Activated B cell treated with CpG ODN at 0.5 μM for 24 hours (primary cell): ENCODE data around the gene PXK. TPM values are rescaled to one million over a fixed set of nuclear protein-coding genes. Genes with fewer than 3 reads are reported as not detected.
A peak's percentile ranks its signal among the peaks of the same experiment; 100 is the strongest.

Source experiments
- ATAC-seq: fragments of 200-7000 bp; cut with Tn5 transposase; one replicate; pipeline ENCODE4 v1.10.0; 2021; ENCODE audit warnings: low read depth, mild to moderate bottlenecking, moderate library complexity
- CTCF ChIA-PET: fragments of 350-600 bp; sonication (Branson Sonifier 250); formaldehyde crosslinking; loops from one replicate; lab custom pipeline; 2021; ENCODE audit warnings: antibody characterized with exemption; lab: Charles Lee
- POLR2A ChIA-PET: fragments of 350-600 bp; sonication (Branson Sonifier 250); formaldehyde crosslinking; loops from one replicate; lab custom pipeline; 2021; ENCODE audit warnings: antibody characterized with exemption; lab: Charles Lee
- DNase-seq: peaks from one replicate; pipeline ENCODE4 v3.0.0; 2022
- H3K27ac Mint-ChIP-seq: one replicate; pipeline ENCODE4 v1.8.0; 2020; ENCODE audit warnings: mixed read lengths
- H3K27me3 Mint-ChIP-seq: one replicate; pipeline ENCODE4 v1.8.0; 2021; ENCODE audit warnings: mixed read lengths
- H3K36me3 Mint-ChIP-seq: one replicate; pipeline ENCODE4 v1.8.0; 2021; ENCODE audit warnings: low read depth, mixed read lengths
- H3K4me1 Mint-ChIP-seq: one replicate; pipeline ENCODE4 v1.8.0; 2021; ENCODE audit warnings: mixed read lengths
- H3K4me3 Mint-ChIP-seq: one replicate; pipeline ENCODE4 v1.8.0; 2020; ENCODE audit warnings: mild to moderate bottlenecking, mixed read lengths
- H3K9me3 Mint-ChIP-seq: one replicate; pipeline ENCODE4 v1.8.0; 2020; ENCODE audit warnings: mixed read lengths
- intact Hi-C: fragments of 100-400 bp; cut with micrococcal nuclease; formaldehyde crosslinking; loops from one replicate; pipeline ENCODE4 v1.15.1; 2024
- total RNA-seq: library from RNA; stranded (reverse); gene quantifications from 2 replicates; pipeline ENCODE4 v1.2.3, GENCODE V29; 2022
- TF ChIP-seq, protein P1 (sequence below): fragments of 200-600 bp; IDR thresholded peaks from one replicate; pipeline ENCODE4 v1.8.0; 2022; ENCODE audit warnings: antibody characterized with exemption, mild to moderate bottlenecking

The PXK gene
- total RNA-seq, 1 donor from 2014 or later, result 81.3 TPM

DNA sequence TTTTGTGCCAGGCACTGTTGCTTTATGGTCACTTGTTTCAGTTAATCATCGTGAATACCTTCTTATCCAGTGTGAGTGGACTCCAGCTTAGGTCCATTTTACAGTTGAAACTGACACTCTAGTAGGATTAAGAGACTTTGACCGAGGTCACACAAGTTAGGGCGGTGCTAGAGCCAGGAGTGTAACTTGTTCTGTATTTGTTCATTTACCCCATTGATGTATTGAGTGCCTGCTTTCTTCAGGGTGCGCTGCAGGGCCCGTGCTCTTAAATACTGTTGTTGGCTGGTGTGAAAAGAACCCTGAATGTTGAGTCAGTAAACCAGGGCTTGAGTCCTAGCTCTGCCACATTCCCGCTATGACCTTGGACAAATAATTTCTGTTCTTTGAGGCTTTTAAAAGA lies 85.5 kb downstream of the PXK start:
- H3K4me1 Mint-ChIP-seq, result peaks cover 50% of the 10 kb centered on the region
- intact Hi-C loops, result loop anchor here (2.0 kb wide), 1 partner anchor 15 kb away; the partner anchor contains the start of gene PDHB
- ATAC-seq, result no peak
- H3K9me3 Mint-ChIP-seq, result no peaks in the 10 kb centered on the region
- TF ChIP-seq, protein P1, sequence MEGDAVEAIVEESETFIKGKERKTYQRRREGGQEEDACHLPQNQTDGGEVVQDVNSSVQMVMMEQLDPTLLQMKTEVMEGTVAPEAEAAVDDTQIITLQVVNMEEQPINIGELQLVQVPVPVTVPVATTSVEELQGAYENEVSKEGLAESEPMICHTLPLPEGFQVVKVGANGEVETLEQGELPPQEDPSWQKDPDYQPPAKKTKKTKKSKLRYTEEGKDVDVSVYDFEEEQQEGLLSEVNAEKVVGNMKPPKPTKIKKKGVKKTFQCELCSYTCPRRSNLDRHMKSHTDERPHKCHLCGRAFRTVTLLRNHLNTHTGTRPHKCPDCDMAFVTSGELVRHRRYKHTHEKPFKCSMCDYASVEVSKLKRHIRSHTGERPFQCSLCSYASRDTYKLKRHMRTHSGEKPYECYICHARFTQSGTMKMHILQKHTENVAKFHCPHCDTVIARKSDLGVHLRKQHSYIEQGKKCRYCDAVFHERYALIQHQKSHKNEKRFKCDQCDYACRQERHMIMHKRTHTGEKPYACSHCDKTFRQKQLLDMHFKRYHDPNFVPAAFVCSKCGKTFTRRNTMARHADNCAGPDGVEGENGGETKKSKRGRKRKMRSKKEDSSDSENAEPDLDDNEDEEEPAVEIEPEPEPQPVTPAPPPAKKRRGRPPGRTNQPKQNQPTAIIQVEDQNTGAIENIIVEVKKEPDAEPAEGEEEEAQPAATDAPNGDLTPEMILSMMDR, result no peak
- ChIA-PET POLR2A (interaction anchor here (1.1 to 1.3 kb wide), 2 partner anchors 15 to 62 kb away, joined by 3 to 6 read pairs; partner anchors contain the start of gene PDHB), CTCF (interaction anchor here (0.7 to 4.7 kb wide), 3 partner anchors 84 to 117 kb away, joined by 3 to 66 read pairs (median 4); partner anchors contain the start of gene PXK)
- H3K27ac Mint-ChIP-seq, result peak overlapping the region; percentile 88
- H3K36me3 Mint-ChIP-seq, result peaks cover 65% of the 10 kb centered on the region
- H3K27me3 Mint-ChIP-seq, result no peaks in the 10 kb centered on the region
- H3K4me3 Mint-ChIP-seq, result no peak overlapping the region
- DNase-seq, result no peak

DNA sequence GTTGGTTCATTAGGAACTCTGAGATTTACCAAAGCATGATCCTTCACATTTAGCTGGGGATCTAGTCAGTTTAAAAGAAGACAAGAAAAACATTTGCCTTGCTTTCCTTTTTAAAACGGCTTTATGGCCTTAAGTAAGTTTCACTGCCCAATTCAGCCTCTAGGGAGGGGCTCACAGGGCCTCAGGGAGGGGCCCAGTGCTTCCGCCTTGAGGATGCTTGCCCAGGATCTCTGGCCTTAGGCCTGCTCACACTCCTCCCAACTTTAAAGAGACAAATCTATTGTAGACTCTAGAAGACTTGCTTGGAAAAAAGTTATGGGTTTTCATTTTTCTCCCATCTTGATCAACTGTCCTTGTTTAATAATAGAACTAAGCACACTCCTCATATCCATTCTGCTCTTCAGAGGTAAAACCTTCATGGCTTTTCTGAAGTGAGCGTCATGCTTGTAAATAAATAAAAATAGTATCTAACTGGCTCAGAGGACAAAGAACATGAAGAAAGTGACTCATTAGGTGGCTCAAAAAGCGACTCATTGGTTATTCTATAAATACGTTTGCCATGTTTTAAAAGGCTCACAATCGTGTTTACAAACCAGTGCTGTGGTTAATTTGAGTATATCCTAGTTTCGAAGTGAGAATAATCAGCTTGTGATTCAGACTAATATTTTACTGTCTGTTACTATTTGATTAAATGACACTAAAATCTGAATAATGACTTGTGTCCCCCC lies 87.3 kb downstream of the PXK start:
- Mint-ChIP-seq H3K27me3 (no peaks in the 10 kb centered on the region), H3K4me1 (peaks cover 38% of the 10 kb centered on the region), H3K36me3 (peaks cover 73% of the 10 kb centered on the region), H3K9me3 (no peaks in the 10 kb centered on the region), H3K27ac (peak overlapping the region; percentile 88), H3K4me3 (peak overlapping the region; percentile 32)
- DNase-seq (no peak), ATAC-seq (peak; percentile 56)
- intact Hi-C loops, result loop anchor here (1.0 to 2.0 kb wide), 2 partner anchors 13 to 186 kb away; partner anchors contain the start of gene PDHB
- ChIA-PET CTCF (interaction anchor here (0.7 to 1.0 kb wide), 4 partner anchors 8 to 66 kb away, joined by 3 to 4 read pairs (median 3); no protein-coding TSS in a partner anchor), POLR2A (interaction anchor here (1.2 to 1.5 kb wide), 4 partner anchors 14 to 113 kb away, joined by 3 to 6 read pairs (median 4); no protein-coding TSS in a partner anchor)
- TF ChIP-seq, protein P1, result no peak

DNA sequence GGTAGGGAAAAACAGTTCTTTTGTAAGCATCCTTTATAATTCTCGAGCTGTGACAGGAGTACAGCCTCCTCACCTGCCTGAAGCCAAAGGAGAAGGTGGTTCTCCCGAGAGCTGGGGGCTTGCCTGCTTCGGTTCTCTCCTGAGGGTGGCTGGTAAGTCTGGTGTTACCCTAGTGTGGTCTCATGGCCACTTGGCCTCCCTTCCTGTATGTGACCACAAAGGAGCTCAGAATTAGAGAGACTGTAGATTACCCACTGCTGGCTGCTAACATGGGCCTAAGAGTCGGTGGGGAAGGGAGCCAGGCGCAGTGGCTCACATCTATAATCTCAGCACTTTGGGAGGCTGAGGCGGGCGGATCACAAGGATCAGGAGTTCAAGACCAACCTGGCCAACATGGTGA lies 88.3 kb downstream of the PXK start:
- ATAC-seq, result no peak
- TF ChIP-seq, protein P1, result no peak
- no peak overlapping the region for H3K4me3 Mint-ChIP-seq
- peaks cover 38% of the 10 kb centered on the region for H3K4me1 Mint-ChIP-seq
- ChIA-PET POLR2A (interaction anchor here (1.2 to 1.5 kb wide), 3 partner anchors 13 to 114 kb away, joined by 3 to 5 read pairs (median 4); no protein-coding TSS in a partner anchor), CTCF (interaction anchor here (0.9 to 1.9 kb wide), 5 partner anchors 9 to 113 kb away, joined by 3 to 5 read pairs (median 4); partner anchors contain the start of gene PXK)
- no peak for DNase-seq
- H3K27me3 Mint-ChIP-seq, result no peaks in the 10 kb centered on the region
- H3K36me3 Mint-ChIP-seq, result peaks cover 71% of the 10 kb centered on the region
- no peaks in the 10 kb centered on the region for H3K9me3 Mint-ChIP-seq
- H3K27ac Mint-ChIP-seq, result peak overlapping the region; percentile 88
- intact Hi-C loops, result no loop called here

DNA sequence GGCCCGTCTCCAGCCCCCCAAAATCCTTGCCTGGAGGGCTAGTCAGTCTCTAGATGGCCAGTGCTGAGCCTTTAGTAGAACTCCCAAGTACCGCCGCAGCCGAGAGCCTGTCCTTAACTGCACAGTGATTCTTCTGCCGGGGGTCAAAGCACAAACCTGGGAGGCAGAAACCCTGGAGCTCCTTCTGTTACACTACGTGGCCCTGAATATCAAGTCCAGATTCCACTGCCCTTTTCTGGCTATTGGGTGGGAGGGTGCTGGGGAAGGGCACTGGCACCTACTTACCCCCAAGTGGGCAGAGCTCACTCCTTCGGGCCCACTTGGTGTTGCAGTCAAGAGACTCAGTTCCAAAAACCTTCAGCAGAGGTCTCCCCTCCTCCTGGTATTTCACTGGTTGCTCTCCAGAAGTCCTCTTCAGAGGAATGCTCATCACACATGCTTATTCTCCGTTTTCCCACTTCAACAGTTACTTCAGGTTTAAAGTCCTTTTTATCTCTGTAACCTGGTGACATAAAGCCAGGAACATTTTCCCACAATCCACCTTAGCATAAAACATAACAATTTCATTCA lies 90.1 kb downstream of the PXK start:
- POLR2A ChIA-PET, result interaction anchor here (0.6 kb wide), 1 partner anchor 89 kb away, joined by 4 read pairs; no protein-coding TSS in a partner anchor
- Mint-ChIP-seq H3K4me1 (peaks cover 38% of the 10 kb centered on the region), H3K36me3 (peaks cover 77% of the 10 kb centered on the region), H3K27ac (peak overlapping the region; percentile 88), H3K27me3 (no peaks in the 10 kb centered on the region), H3K4me3 (no peak overlapping the region), H3K9me3 (no peaks in the 10 kb centered on the region)
- no peak for DNase-seq
- CTCF ChIA-PET, result interaction anchor here (1.7 to 2.0 kb wide), 2 partner anchors 69 to 117 kb away, joined by 4 read pairs; partner anchors contain the start of genes HTD2, KCTD6 and RPP14
- no peak for ATAC-seq
- intact Hi-C loops, result no loop called here
- TF ChIP-seq, protein P1, result no peak
